HepG2 (cell line): Measurements from ENCODE around the gene RRP9. TPM values are rescaled to one million over a fixed set of nuclear protein-coding genes. Genes with fewer than 3 reads are reported as not detected.
A peak's percentile ranks its signal among the peaks of the same experiment; 100 is the strongest.

Experiments
- FOXK1 ChIP-seq: sonication (generic); formaldehyde crosslinking; IDR thresholded peaks from 2 replicates; pipeline ENCODE4 v1.4.0; 2020; ENCODE audit warnings: low read depth, missing genetic modification reagents, borderline replicate concordance
- HNRNPH1 ChIP-seq: fragments of 200-400 bp; formaldehyde crosslinking; optimal IDR thresholded peaks from 2 replicates; pipeline ENCODE3; 2017; ENCODE audit warnings: mild to moderate bottlenecking, low read depth, low read length
- HNRNPLL ChIP-seq: fragments of 200-400 bp; formaldehyde crosslinking; IDR thresholded peaks from 2 replicates; pipeline ENCODE4 v1.6.1; 2017; ENCODE audit warnings: mild to moderate bottlenecking, low read depth, low read length; ENCODE audit not compliant: poor library complexity, severe bottlenecking
- MTF1 ChIP-seq: sonication (generic); formaldehyde crosslinking; IDR thresholded peaks from 2 replicates; pipeline ENCODE4 v1.5.0; 2020; ENCODE audit warnings: missing genetic modification reagents
- PAF1 ChIP-seq: IDR thresholded peaks from 2 replicates; pipeline ENCODE4 v1.6.1; 2016; ENCODE audit warnings: missing genetic modification reagents, missing compliant biosample characterization
- PCBP1 ChIP-seq: fragments of 200-400 bp; formaldehyde crosslinking; IDR thresholded peaks from 2 replicates; pipeline ENCODE4 v1.6.1; 2017; ENCODE audit warnings: mild to moderate bottlenecking, low read depth, low read length, borderline replicate concordance
- RFX1 ChIP-seq: fragments of 450-650 bp; IDR thresholded peaks from 2 replicates; pipeline ENCODE4 v1.6.1; 2017
- SRY ChIP-seq: sonication (generic); formaldehyde crosslinking; IDR thresholded peaks from 2 replicates; pipeline ENCODE4 v1.8.0; 2022; ENCODE audit warnings: mild to moderate bottlenecking, missing genetic modification reagents
- ZFP90 ChIP-seq: sonication (generic); formaldehyde crosslinking; IDR thresholded peaks from 2 replicates; pipeline ENCODE4 v1.8.0; 2022; ENCODE audit warnings: missing genetic modification reagents, mild to moderate bottlenecking, inconsistent platforms, borderline replicate concordance
- ZFY ChIP-seq: sonication (generic); formaldehyde crosslinking; IDR thresholded peaks from 2 replicates; pipeline ENCODE4 v1.4.0; 2020; ENCODE audit warnings: missing genetic modification reagents
- ZNF30 ChIP-seq: sonication (generic); formaldehyde crosslinking; IDR thresholded peaks from 2 replicates; pipeline ENCODE4 v1.5.0; 2020; ENCODE audit warnings: mild to moderate bottlenecking, missing genetic modification reagents
- ZNF329 ChIP-seq: sonication (generic); formaldehyde crosslinking; IDR thresholded peaks from 2 replicates; pipeline ENCODE4 v1.9.0; 2021; ENCODE audit warnings: low read depth, mild to moderate bottlenecking, missing genetic modification reagents
- ZNF556 ChIP-seq: sonication (generic); formaldehyde crosslinking; IDR thresholded peaks from 2 replicates; pipeline ENCODE4 v1.4.0; 2020; ENCODE audit warnings: mild to moderate bottlenecking, missing genetic modification reagents, borderline replicate concordance
- ZNF629 ChIP-seq: sonication (generic); formaldehyde crosslinking; conservative IDR thresholded peaks from 2 replicates; pipeline ENCODE4 v1.5.0; 2020; ENCODE audit warnings: missing genetic modification reagents
- polyA plus RNA-seq, 8 experiments: library from polyadenylated mRNA; depleted of rRNA in 3 of 8; stranded (reverse) in 7 of 8; unstranded in 1 of 8; fragments of >200 nt; fragmentation: Illumina TruSeq in 4 of 8; extraction: Trizol in 4 of 8; gene quantifications; 2 replicates each; pipeline versions ENCODE4 v1.2.1 to v1.2.3, GENCODE V29; 2011 to 2016; ENCODE audit warnings: low read depth in 4 of 8, missing spikeins in 1 of 8, mixed read lengths in 1 of 8; ENCODE audit not compliant: insufficient read depth in 1 of 8
- total RNA-seq, 5 experiments: library from RNA; depleted of rRNA; stranded (reverse); fragments of >200 nt; fragmentation: Illumina TruSeq; extraction: Trizol; gene quantifications; 2 replicates each; pipeline ENCODE4 v1.2.3, GENCODE V29; 2016; ENCODE audit warnings: low read depth in 1 of 5
- TF ChIP-seq, protein P1 (sequence below), 2 experiments: fragments of 450-650 bp in 1 of 2; sonication (generic) in 1 of 2; formaldehyde crosslinking; IDR thresholded peaks; 2 replicates each; pipeline versions ENCODE4 v1.5.0 to v1.8.0; 2020 to 2022; ENCODE audit warnings: mild to moderate bottlenecking in 1 of 2, missing genetic modification reagents in 1 of 2
- TF ChIP-seq, protein P2 (sequence below): sonication (generic); formaldehyde crosslinking; IDR thresholded peaks from 2 replicates; pipeline ENCODE4 v1.4.0; 2020; ENCODE audit warnings: missing genetic modification reagents, borderline replicate concordance
- TF ChIP-seq, protein P3 (sequence below): sonication (generic); formaldehyde crosslinking; IDR thresholded peaks from 2 replicates; pipeline ENCODE4 v1.5.0; 2020; ENCODE audit warnings: mild to moderate bottlenecking, missing genetic modification reagents
- TF ChIP-seq, protein P4 (sequence below): sonication (generic); formaldehyde crosslinking; IDR thresholded peaks from 2 replicates; pipeline ENCODE4 v1.4.0; 2020; ENCODE audit warnings: missing genetic modification reagents
- TF ChIP-seq, protein P5 (sequence below): sonication (generic); formaldehyde crosslinking; IDR thresholded peaks from 2 replicates; pipeline ENCODE4 v1.5.0; 2020; ENCODE audit warnings: mild to moderate bottlenecking, missing genetic modification reagents

RRP9 gene
- total and polyA plus RNA-seq, 2 of the 13 experiments (the other 11 are each of a cell fraction or from before 2014, with no cell fraction given), result 14.8 to 44.0 TPM

DNA sequence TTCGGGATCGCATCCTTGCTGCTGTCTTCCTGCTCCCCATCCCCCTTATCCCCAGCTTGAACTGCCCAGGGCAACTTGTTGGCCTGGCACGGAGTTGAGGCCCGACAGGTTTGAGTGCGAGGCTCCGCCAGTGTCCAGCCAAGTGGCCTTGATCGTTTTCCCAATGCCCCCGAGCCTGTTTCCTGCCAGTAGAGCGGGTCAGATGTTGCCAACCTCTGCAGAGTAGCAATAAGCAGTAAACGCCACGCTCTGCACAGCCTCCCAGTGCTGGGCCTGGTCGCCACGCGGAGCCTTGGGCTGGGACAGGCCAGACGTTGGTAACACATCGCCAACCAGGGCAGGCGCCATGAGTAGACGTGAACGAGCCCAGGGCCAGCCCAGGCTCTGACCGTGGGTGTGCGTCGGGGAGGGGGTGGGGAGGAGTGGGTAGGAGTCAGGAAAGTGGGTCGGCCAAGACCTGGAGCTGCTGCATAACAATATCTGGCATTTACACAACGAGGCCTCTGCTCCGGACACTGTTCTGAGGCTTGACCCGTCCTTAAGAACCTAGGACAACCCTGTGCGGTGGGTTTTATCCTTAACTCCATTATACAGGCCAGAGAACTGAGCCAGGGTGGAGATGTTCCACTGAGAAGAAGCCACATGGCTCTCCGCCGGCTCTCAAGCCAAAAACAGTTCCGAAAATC lies 32.7 kb upstream of the RRP9 start (continued):
- TF ChIP-seq ZNF329 (CRISPR knock-in tag) (peak; percentile 63; the same call in 1 of the 2 replicates), PAF1 (CRISPR knock-in tag) (no peak), SRY (CRISPR knock-in tag) (peak; percentile 35; the same call in 1 of the 2 replicates), MTF1 (CRISPR knock-in tag) (0 out of 2 replicates have a peak, but pooled peaks have one; percentile 4), FOXK1 (no peak), ZNF629 (CRISPR knock-in tag) (peak; percentile 28), ZNF556 (CRISPR knock-in tag) (no peak), HNRNPLL (no peak), HNRNPH1 (no peak), ZFP90 (CRISPR knock-in tag) (peak; percentile 30; the same call in 1 of the 2 replicates), ZNF30 (CRISPR knock-in tag) (0 out of 2 replicates have a peak, but pooled peaks have one; percentile 14), PCBP1 (0 out of 2 replicates have a peak, but pooled peaks have one; percentile 18), RFX1 (no peak), ZFY (CRISPR knock-in tag) (no peak)
- TF ChIP-seq, protein P1, sequence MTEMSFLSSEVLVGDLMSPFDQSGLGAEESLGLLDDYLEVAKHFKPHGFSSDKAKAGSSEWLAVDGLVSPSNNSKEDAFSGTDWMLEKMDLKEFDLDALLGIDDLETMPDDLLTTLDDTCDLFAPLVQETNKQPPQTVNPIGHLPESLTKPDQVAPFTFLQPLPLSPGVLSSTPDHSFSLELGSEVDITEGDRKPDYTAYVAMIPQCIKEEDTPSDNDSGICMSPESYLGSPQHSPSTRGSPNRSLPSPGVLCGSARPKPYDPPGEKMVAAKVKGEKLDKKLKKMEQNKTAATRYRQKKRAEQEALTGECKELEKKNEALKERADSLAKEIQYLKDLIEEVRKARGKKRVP (CRISPR knock-in tag; IDR thresholded peaks at IDR 0.05), result no peak
- TF ChIP-seq, protein P2, sequence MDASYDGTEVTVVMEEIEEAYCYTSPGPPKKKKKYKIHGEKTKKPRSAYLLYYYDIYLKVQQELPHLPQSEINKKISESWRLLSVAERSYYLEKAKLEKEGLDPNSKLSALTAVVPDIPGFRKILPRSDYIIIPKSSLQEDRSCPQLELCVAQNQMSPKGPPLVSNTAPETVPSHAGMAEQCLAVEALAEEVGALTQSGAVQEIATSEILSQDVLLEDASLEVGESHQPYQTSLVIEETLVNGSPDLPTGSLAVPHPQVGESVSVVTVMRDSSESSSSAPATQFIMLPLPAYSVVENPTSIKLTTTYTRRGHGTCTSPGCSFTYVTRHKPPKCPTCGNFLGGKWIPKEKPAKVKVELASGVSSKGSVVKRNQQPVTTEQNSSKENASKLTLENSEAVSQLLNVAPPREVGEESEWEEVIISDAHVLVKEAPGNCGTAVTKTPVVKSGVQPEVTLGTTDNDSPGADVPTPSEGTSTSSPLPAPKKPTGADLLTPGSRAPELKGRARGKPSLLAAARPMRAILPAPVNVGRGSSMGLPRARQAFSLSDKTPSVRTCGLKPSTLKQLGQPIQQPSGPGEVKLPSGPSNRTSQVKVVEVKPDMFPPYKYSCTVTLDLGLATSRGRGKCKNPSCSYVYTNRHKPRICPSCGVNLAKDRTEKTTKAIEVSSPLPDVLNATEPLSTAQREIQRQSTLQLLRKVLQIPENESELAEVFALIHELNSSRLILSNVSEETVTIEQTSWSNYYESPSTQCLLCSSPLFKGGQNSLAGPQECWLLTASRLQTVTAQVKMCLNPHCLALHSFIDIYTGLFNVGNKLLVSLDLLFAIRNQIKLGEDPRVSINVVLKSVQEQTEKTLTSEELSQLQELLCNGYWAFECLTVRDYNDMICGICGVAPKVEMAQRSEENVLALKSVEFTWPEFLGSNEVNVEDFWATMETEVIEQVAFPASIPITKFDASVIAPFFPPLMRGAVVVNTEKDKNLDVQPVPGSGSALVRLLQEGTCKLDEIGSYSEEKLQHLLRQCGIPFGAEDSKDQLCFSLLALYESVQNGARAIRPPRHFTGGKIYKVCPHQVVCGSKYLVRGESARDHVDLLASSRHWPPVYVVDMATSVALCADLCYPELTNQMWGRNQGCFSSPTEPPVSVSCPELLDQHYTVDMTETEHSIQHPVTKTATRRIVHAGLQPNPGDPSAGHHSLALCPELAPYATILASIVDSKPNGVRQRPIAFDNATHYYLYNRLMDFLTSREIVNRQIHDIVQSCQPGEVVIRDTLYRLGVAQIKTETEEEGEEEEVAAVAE (CRISPR knock-in tag), result no peak
- TF ChIP-seq, protein P3, sequence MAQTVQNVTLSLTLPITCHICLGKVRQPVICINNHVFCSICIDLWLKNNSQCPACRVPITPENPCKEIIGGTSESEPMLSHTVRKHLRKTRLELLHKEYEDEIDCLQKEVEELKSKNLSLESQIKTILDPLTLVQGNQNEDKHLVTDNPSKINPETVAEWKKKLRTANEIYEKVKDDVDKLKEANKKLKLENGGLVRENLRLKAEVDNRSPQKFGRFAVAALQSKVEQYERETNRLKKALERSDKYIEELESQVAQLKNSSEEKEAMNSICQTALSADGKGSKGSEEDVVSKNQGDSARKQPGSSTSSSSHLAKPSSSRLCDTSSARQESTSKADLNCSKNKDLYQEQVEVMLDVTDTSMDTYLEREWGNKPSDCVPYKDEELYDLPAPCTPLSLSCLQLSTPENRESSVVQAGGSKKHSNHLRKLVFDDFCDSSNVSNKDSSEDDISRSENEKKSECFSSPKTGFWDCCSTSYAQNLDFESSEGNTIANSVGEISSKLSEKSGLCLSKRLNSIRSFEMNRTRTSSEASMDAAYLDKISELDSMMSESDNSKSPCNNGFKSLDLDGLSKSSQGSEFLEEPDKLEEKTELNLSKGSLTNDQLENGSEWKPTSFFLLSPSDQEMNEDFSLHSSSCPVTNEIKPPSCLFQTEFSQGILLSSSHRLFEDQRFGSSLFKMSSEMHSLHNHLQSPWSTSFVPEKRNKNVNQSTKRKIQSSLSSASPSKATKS (CRISPR knock-in tag), result no peak; the same call in 1 of the 2 replicates
- TF ChIP-seq, protein P4, sequence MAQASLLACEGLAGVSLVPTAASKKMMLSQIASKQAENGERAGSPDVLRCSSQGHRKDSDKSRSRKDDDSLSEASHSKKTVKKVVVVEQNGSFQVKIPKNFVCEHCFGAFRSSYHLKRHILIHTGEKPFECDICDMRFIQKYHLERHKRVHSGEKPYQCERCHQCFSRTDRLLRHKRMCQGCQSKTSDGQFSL (CRISPR knock-in tag), result no peak
- TF ChIP-seq, protein P5, sequence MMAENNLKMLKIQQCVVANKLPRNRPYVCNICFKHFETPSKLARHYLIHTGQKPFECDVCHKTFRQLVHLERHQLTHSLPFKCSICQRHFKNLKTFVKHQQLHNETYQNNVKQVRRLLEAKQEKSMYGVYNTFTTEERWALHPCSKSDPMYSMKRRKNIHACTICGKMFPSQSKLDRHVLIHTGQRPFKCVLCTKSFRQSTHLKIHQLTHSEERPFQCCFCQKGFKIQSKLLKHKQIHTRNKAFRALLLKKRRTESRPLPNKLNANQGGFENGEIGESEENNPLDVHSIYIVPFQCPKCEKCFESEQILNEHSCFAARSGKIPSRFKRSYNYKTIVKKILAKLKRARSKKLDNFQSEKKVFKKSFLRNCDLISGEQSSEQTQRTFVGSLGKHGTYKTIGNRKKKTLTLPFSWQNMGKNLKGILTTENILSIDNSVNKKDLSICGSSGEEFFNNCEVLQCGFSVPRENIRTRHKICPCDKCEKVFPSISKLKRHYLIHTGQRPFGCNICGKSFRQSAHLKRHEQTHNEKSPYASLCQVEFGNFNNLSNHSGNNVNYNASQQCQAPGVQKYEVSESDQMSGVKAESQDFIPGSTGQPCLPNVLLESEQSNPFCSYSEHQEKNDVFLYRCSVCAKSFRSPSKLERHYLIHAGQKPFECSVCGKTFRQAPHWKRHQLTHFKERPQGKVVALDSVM, result peak; percentile 13; the same call in 1 of the 2 replicates
